PC-3 (cell line): ENCODE data around the gene TMEM17. TPM values are rescaled to one million over a fixed set of nuclear protein-coding genes. Genes with fewer than 3 reads are reported as not detected.

Experiments
- ATAC-seq: fragments of 200-7000 bp; cut with Tn5 transposase; 2 replicates; pipeline ENCODE4 v1.9.1; 2020; ENCODE audit warnings: mild to moderate bottlenecking, moderate library complexity
- BruUV-seq: library from RNA; stranded (reverse); fragments of 400-500 nt; replicated peaks from 2 replicates; lab custom pipeline; 2021; lab: Mats Ljungman, UMichigan
- CTCF ChIA-PET: fragments of 300-600 bp; sonication (Branson Sonifier 250); formaldehyde crosslinking; loops from one replicate; lab custom pipeline; 2022; ENCODE audit warnings: antibody characterized with exemption; lab: Charles Lee
- POLR2A ChIA-PET: fragments of 300-600 bp; sonication (Branson Sonifier 250); formaldehyde crosslinking; loops from one replicate; lab custom pipeline; 2022; ENCODE audit warnings: antibody characterized with exemption; ENCODE audit not compliant: unreplicated experiment; lab: Charles Lee
- DNase-seq: peaks from one replicate; pipeline ENCODE4 v3.0.0-alpha.2; 2015
- H2AFZ ChIP-seq: fragments of 300-600 bp; sonication (generic); 2 replicates; pipeline ENCODE4 v1.6.0; 2016; ENCODE audit warnings: antibody characterized with exemption, low read length
- H3F3A ChIP-seq: fragments of 300-600 bp; sonication (generic); one replicate; pipeline ENCODE4 v1.6.0; 2017; ENCODE audit warnings: antibody characterized with exemption, low read length, control low read depth, mild to moderate bottlenecking; ENCODE audit not compliant: unreplicated experiment
- H3K27ac ChIP-seq: fragments of 300-600 bp; sonication (generic); 2 replicates; pipeline ENCODE4 v1.5.1; 2016; ENCODE audit warnings: mild to moderate bottlenecking, low read length
- H3K27me3 ChIP-seq: fragments of 300-600 bp; sonication (generic); 2 replicates; pipeline ENCODE4 v1.6.1; 2016; ENCODE audit warnings: low read length, mixed read lengths
- H3K36me3 ChIP-seq: fragments of 300-600 bp; sonication (generic); 2 replicates; pipeline ENCODE4 v1.6.1; 2016; ENCODE audit warnings: low read depth, mixed run types, low read length, mixed read lengths
- H3K4me1 ChIP-seq: fragments of 300-600 bp; sonication (generic); 2 replicates; pipeline ENCODE4 v1.5.1; 2016; ENCODE audit warnings: low read length; ENCODE audit not compliant: insufficient read depth
- H3K4me2 ChIP-seq: fragments of 300-600 bp; sonication (generic); 2 replicates; pipeline ENCODE4 v1.6.0; 2016; ENCODE audit warnings: low read length
- H3K4me3 ChIP-seq: fragments of 300-600 bp; sonication (generic); 2 replicates; pipeline ENCODE4 v1.5.1; 2016; ENCODE audit warnings: mild to moderate bottlenecking, low read length, mixed read lengths
- H3K79me2 ChIP-seq: fragments of 300-600 bp; sonication (generic); 2 replicates; pipeline ENCODE4 v1.6.1; 2017; ENCODE audit warnings: low read length, mixed read lengths
- H3K9ac ChIP-seq: fragments of 300-600 bp; sonication (generic); 2 replicates; pipeline ENCODE4 v1.6.0; 2016; ENCODE audit warnings: mild to moderate bottlenecking, low read length
- H3K9me2 ChIP-seq: fragments of 300-600 bp; sonication (generic); replicated peaks from 2 replicates; pipeline ENCODE4 v1.6.1; 2016; ENCODE audit warnings: mixed run types, low read length, mixed read lengths
- H3K9me3 ChIP-seq: fragments of 300-600 bp; sonication (generic); 2 replicates; pipeline ENCODE4 v1.6.1; 2016; ENCODE audit warnings: low read length, mixed read lengths
- H4K20me1 ChIP-seq: fragments of 300-600 bp; sonication (generic); 2 replicates; pipeline ENCODE4 v1.6.1; 2016; ENCODE audit warnings: low read length, mixed read lengths
- EZH2 ChIP-seq: fragments of 300-600 bp; sonication (generic); IDR thresholded peaks from one replicate; pipeline ENCODE4 v1.6.1; 2017; ENCODE audit warnings: antibody characterized with exemption, mild to moderate bottlenecking, low read length; ENCODE audit not compliant: unreplicated experiment
- EZH2phosphoT487 ChIP-seq: fragments of 300-600 bp; sonication (generic); IDR thresholded peaks from 2 replicates; pipeline ENCODE4 v1.6.1; 2018; ENCODE audit warnings: mild to moderate bottlenecking, antibody characterized with exemption, low read length, borderline replicate concordance
- intact Hi-C: fragments of 100-400 bp; cut with micrococcal nuclease; formaldehyde crosslinking; loops from 2 replicates; pipeline ENCODE4 v1.9.0; 2023
- total RNA-seq: library from RNA; depleted of rRNA; stranded (reverse); fragments of >200 nt; gene quantifications from 2 replicates; pipeline ENCODE4 v1.2.3, GENCODE V29; 2014
- TF ChIP-seq, protein P1 (sequence below): fragments of 300-600 bp; sonication (generic); conservative IDR thresholded peaks from 2 replicates; pipeline ENCODE4 v1.5.1; 2017; ENCODE audit warnings: antibody characterized with exemption, low read depth, mild to moderate bottlenecking, low read length

Gene TMEM17
- total RNA-seq, 1 experiment from 2014 or later = 2.9 TPM

- no peak overlapping the region for H3K4me2 ChIP-seq
Observed at GRCh38 chr2:62471816-62472215, 34.2 kb downstream of the TMEM17 start.

GRCh38 chr2:62471404-62471803 lies 34.6 kb downstream of the TMEM17 start:
- H3K4me2 ChIP-seq = no peak overlapping the region
- TF ChIP-seq EZH2 (no peak), EZH2phosphoT487 (no peak)
- no peaks in the 10 kb centered on the region for H3K9me2 ChIP-seq
- no peak overlapping the region for H3K27ac ChIP-seq
- H3K4me1 ChIP-seq = no peaks in the 10 kb centered on the region
- no peaks in the 10 kb centered on the region for H3K79me2 ChIP-seq
- no peak overlapping the region for H3K9ac ChIP-seq
- no peaks in the 10 kb centered on the region for H3K27me3 ChIP-seq
- ATAC-seq (no peak), DNase-seq (no peak)
- ChIA-PET POLR2A (no interaction called here), CTCF (interaction anchor here (0.5 kb wide), 1 partner anchor 195 kb away, joined by 3 read pairs; no protein-coding TSS in a partner anchor)
- intact Hi-C loops = no loop called here
- no peaks in the 10 kb centered on the region for H3K9me3 ChIP-seq
- no peaks in the 10 kb centered on the region for H3K36me3 ChIP-seq
- H2AFZ ChIP-seq = no peak overlapping the region
- no TSS peak for BruUV-seq
- no peaks in the 10 kb centered on the region for H3F3A ChIP-seq
- no peaks in the 10 kb centered on the region for H4K20me1 ChIP-seq
- no peak overlapping the region for H3K4me3 ChIP-seq

More at GRCh38 chr2:62471816-62472215, 34.2 kb downstream of the TMEM17 start:
- Histone ChIP-seq H3K9ac (no peak overlapping the region), H4K20me1 (no peaks in the 10 kb centered on the region), H3K27me3 (no peaks in the 10 kb centered on the region), H3K9me2 (no peaks in the 10 kb centered on the region), H2AFZ (no peak overlapping the region), H3K27ac (no peak overlapping the region), H3K9me3 (no peaks in the 10 kb centered on the region), H3K4me3 (no peak overlapping the region), H3K79me2 (no peaks in the 10 kb centered on the region), H3K4me1 (no peaks in the 10 kb centered on the region), H3F3A (no peaks in the 10 kb centered on the region), H3K36me3 (no peaks in the 10 kb centered on the region)
- intact Hi-C loops = no loop called here
- ChIA-PET POLR2A (no interaction called here), CTCF (interaction anchor here (0.5 kb wide), 1 partner anchor 195 kb away, joined by 3 read pairs; no protein-coding TSS in a partner anchor)
- ATAC-seq = no peak
- no peak for TF ChIP-seq EZH2
- no peak for TF ChIP-seq EZH2phosphoT487
- TF ChIP-seq, protein P1, sequence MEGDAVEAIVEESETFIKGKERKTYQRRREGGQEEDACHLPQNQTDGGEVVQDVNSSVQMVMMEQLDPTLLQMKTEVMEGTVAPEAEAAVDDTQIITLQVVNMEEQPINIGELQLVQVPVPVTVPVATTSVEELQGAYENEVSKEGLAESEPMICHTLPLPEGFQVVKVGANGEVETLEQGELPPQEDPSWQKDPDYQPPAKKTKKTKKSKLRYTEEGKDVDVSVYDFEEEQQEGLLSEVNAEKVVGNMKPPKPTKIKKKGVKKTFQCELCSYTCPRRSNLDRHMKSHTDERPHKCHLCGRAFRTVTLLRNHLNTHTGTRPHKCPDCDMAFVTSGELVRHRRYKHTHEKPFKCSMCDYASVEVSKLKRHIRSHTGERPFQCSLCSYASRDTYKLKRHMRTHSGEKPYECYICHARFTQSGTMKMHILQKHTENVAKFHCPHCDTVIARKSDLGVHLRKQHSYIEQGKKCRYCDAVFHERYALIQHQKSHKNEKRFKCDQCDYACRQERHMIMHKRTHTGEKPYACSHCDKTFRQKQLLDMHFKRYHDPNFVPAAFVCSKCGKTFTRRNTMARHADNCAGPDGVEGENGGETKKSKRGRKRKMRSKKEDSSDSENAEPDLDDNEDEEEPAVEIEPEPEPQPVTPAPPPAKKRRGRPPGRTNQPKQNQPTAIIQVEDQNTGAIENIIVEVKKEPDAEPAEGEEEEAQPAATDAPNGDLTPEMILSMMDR = no peak
- no peak for DNase-seq
- BruUV-seq = no TSS peak

GRCh38 chr2:62469548-62469947 lies 36.4 kb downstream of the TMEM17 start:
- Histone ChIP-seq H3K36me3 (no peaks in the 10 kb centered on the region), H3K4me2 (no peak overlapping the region), H3K9me2 (no peaks in the 10 kb centered on the region), H3K79me2 (no peaks in the 10 kb centered on the region), H4K20me1 (no peaks in the 10 kb centered on the region), H2AFZ (no peak overlapping the region), H3K9ac (no peak overlapping the region), H3K4me1 (no peaks in the 10 kb centered on the region), H3K9me3 (no peaks in the 10 kb centered on the region), H3F3A (no peaks in the 10 kb centered on the region), H3K4me3 (no peak overlapping the region), H3K27ac (no peak overlapping the region), H3K27me3 (no peaks in the 10 kb centered on the region)
- TF ChIP-seq EZH2 (no peak), EZH2phosphoT487 (no peak)
- TF ChIP-seq, protein P1 = no peak
- ChIA-PET CTCF (no interaction called here), POLR2A (no interaction called here)
- no TSS peak for BruUV-seq
- DNase-seq (no peak), ATAC-seq (no peak)
- intact Hi-C loops = no loop called here
